GM21423 (cell line): ENCODE data around the gene BTNL3.
"Not testable (repeated sequence)": the region's sequence is repeated elsewhere in the genome, so short reads cannot be mapped to it uniquely, and the experiment has no call there.

Experiments
- ATAC-seq: cut with Tn5 transposase; IDR thresholded peaks from one replicate; pipeline ENCODE4 v1.9.1; 2021; ENCODE audit warnings: mild to moderate bottlenecking, moderate library complexity; ENCODE audit not compliant: unreplicated experiment

Gene BTNL3

GRCh38 chr5:181045857-181046256 is 57.2 kb downstream of the BTNL3 start:
- not testable (repeated sequence) for ATAC-seq

DNA sequence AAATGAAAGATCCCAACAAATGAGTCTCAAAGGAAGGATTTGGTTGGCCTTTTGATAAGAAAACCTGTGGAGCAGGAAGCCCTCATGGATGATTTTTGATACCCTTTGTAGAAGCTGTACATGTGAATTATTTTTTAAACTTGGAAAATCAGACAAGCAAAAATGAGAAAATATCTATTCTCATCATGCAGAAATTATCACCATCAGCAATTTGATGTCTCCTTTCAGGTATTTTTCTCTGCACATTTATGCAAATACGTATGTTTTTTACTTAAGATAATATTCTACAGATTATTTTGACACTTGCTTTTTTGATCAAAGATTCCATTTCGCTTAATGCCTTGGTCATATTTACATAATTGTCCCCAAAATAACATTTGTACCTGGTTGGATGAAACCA is 58.6 kb downstream of the BTNL3 start:
- ATAC-seq, result no peak

DNA sequence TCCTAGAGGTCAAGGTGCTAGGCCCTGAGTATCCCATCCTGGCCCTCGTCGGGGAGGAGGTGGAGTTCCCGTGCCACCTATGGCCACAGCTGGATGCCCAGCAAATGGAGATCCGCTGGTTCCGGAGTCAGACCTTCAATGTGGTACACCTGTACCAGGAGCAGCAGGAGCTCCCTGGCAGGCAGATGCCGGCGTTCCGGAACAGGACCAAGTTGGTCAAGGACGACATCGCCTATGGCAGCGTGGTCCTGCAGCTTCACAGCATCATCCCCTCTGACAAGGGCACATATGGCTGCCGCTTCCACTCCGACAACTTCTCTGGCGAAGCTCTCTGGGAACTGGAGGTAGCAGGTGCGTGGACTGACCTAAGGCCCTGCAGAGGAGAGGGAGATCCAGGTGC is 59.3 kb downstream of the BTNL3 start:
- no peak for ATAC-seq

DNA sequence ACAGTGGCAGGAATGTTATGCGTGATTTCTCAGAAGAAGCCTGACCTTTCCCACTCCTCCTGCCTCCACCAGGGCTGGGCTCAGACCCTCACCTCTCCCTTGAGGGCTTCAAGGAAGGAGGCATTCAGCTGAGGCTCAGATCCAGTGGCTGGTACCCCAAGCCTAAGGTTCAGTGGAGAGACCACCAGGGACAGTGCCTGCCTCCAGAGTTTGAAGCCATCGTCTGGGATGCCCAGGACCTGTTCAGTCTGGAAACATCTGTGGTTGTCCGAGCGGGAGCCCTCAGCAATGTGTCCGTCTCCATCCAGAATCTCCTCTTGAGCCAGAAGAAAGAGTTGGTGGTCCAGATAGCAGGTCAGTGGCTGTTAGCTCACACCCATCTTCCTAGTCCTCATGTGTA is 61.4 kb downstream of the BTNL3 start:
- ATAC-seq, result no peak

GRCh38 chr5:181051841-181052671 is 63.4 kb downstream of the BTNL3 start:
- no peak for ATAC-seq

DNA sequence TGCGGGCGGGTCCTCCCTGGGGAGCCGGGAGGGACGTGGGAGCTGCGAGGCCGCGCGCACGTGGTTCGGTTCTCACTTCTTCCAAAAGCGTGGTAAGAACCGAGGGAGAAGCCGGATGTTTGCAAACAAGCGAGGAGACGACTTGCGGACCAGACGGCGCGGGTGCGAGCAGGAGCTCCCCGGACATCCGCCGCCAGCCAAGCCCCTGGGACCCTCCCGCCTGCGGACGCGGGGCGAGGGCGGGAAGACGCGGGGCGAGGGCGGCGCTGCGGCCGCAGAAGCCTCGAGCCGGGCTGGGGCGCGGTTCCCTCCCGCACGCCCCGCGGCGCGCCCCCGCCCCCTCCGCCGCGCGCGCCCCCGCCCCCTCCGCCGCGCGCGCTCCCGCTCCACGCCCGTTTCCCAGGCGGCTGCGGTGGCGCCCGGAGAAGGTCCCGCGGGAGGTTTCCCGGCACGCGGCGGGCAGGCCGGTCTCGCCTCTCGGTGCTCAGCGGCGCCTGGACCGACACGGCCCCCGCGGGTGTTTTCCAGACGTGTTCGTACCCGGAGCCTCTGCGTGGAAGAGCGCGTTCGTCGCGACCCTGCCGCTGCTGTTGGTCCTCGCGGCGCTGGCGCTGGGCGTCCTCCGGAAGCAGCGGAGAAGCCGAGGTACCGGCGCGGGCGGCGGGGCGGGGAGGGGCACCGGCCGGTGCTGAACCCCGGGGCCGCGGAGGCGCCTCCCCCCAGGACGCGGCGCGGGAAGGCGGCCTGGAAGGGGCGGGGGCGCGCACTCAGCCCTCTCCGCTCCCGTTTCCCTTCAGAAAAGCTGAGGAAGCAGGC is 64.2 kb downstream of the BTNL3 start:
- ATAC-seq, result no peak

- ATAC-seq, result no peak
Observed at GRCh38 chr5:181053488-181054121, 65.0 kb downstream of the BTNL3 start.

- ATAC-seq, result no peak
Observed at GRCh38 chr5:181054138-181054537, 65.5 kb downstream of the BTNL3 start.

DNA sequence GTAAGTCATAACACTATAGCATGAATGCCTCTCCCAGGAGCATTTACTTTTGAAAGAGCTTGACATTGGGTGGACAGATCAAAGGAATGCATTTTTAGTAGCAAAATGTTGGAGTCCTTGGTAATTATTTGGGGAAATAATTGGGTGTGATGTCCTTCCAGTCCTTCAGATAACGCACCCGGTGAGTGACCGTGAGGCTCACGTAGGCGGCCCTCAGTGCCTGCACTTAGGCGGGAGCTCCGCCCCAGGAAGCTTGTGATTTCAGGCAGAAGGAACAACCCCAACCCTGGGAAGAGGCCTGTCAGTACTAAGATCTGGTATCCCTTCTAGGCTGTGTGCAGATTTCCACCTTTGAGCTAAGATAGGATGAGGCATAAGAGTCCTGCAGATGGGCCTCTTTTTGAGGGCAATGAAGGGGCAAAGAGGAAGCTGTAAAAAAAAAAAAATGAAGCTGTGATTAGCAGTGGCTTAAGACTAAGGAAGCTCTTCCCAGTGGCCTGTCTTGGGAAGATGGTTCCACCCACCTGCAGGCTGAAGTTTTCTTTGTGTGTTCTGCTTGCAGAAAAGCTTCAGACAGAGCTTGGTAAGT is 66.3 kb downstream of the BTNL3 start:
- ATAC-seq, result no peak
